ENCODE results near the gene TSPEAR. TPM values are rescaled to one million over a fixed set of nuclear protein-coding genes. Genes with fewer than 3 reads are reported as not detected.
A peak's percentile ranks its signal among the peaks of the same experiment; 100 is the strongest.

The TSPEAR gene
- polyA plus RNA-seq, 5 donors, result 2.0 to 4.4 (median 3.0) TPM

GRCh38 chr21:44722731-44723130 lies 11.4 kb upstream of the TSPEAR start:
- no peak for DNase-seq

- DNase-seq, result no peak
These were observed 8.8 kb upstream of the TSPEAR start for GRCh38 chr21:44720170-44720569.

GRCh38 chr21:44718571-44718970 lies 7.2 kb upstream of the TSPEAR start:
- DNase-seq, result no peak

- no peak for DNase-seq
These were observed 6.7 kb upstream of the TSPEAR start for GRCh38 chr21:44718093-44718492.

- DNase-seq, result no peak
These were observed 5.6 kb upstream of the TSPEAR start for GRCh38 chr21:44716984-44717383.

GRCh38 chr21:44714905-44715304 lies 3.5 kb upstream of the TSPEAR start:
- no peak for DNase-seq

- no peak for DNase-seq
These were observed 2.5 kb upstream of the TSPEAR start for GRCh38 chr21:44713846-44714245.

GRCh38 chr21:44713130-44713529 lies 1.8 kb upstream of the TSPEAR start:
- DNase-seq, result no peak

GRCh38 chr21:44712203-44713028 lies 1.0 kb upstream of the TSPEAR start:
- no peak for DNase-seq

GRCh38 chr21:44710756-44711326 lies 531 bp downstream of the TSPEAR start:
- peak; percentile 31 to 38 for DNase-seq

GRCh38 chr21:44710294-44710665 lies 1.1 kb downstream of the TSPEAR start:
- DNase-seq, result no peak

- no peak for DNase-seq
These were observed 1.7 kb downstream of the TSPEAR start for GRCh38 chr21:44709426-44710293.

GRCh38 chr21:44708866-44709425 lies 2.4 kb downstream of the TSPEAR start:
- no peak for DNase-seq

GRCh38 chr21:44708213-44708865 lies 3.0 kb downstream of the TSPEAR start:
- DNase-seq, result no peak

GRCh38 chr21:44706706-44707581 lies 4.4 kb downstream of the TSPEAR start:
- no peak for DNase-seq

- no peak for DNase-seq
These were observed 5.2 kb downstream of the TSPEAR start for GRCh38 chr21:44706026-44706705.

- no peak for DNase-seq
These were observed 6.8 kb downstream of the TSPEAR start for GRCh38 chr21:44704636-44705001.

- DNase-seq, result no peak
These were observed 7.4 kb downstream of the TSPEAR start for GRCh38 chr21:44703731-44704635.

All from right lung (tissue), 5 donors.